Karpas-422 (cell line): ENCODE data around the gene GNG2. TPM values are rescaled to one million over a fixed set of nuclear protein-coding genes. Genes with fewer than 3 reads are reported as not detected.

Source experiments
- DNase-seq: peaks from one replicate; pipeline ENCODE4 v3.0.0-alpha.2; 2015
- H2AFZ ChIP-seq: fragments of 200-600 bp; sonication (generic); 2 replicates; pipeline ENCODE4 v1.6.1; 2014; ENCODE audit warnings: antibody characterized with exemption, low read length, mixed read lengths
- H3K27ac ChIP-seq: fragments of 200-600 bp; sonication (generic); 2 replicates; pipeline ENCODE4 v1.5.1; 2014; ENCODE audit warnings: mild to moderate bottlenecking, low read length, moderate library complexity
- H3K27me3 ChIP-seq: fragments of 200-600 bp; sonication (generic); 2 replicates; pipeline ENCODE4 v1.6.1; 2014; ENCODE audit warnings: low read length, mixed read lengths
- H3K36me3 ChIP-seq: fragments of 200-600 bp; sonication (generic); 2 replicates; pipeline ENCODE4 v1.6.1; 2014; ENCODE audit warnings: low read length, mixed read lengths; ENCODE audit not compliant: insufficient read depth
- H3K4me1 ChIP-seq: fragments of 200-600 bp; sonication (generic); 2 replicates; pipeline ENCODE4 v1.6.1; 2014; ENCODE audit warnings: mild to moderate bottlenecking, low read length, mixed read lengths
- H3K4me2 ChIP-seq: fragments of 200-600 bp; sonication (generic); 2 replicates; pipeline ENCODE4 v1.6.1; 2014; ENCODE audit warnings: low read length, low read depth, mild to moderate bottlenecking; ENCODE audit not compliant: poor library complexity, severe bottlenecking
- H3K4me3 ChIP-seq: fragments of 200-600 bp; sonication (generic); 2 replicates; pipeline ENCODE4 v1.5.1; 2014; ENCODE audit warnings: mild to moderate bottlenecking, antibody characterized with exemption, low read length, mixed read lengths
- H3K79me2 ChIP-seq: fragments of 200-600 bp; sonication (generic); 2 replicates; pipeline ENCODE4 v1.6.1; 2014; ENCODE audit warnings: mild to moderate bottlenecking, low read length, mixed read lengths
- H3K9ac ChIP-seq: fragments of 200-600 bp; sonication (generic); 2 replicates; pipeline ENCODE4 v1.6.0; 2014; ENCODE audit warnings: low read length
- H3K9me2 ChIP-seq: fragments of 200-600 bp; sonication (generic), shearing (Covaris generic); replicated peaks from 2 replicates; pipeline ENCODE4 v1.6.0; 2014; ENCODE audit warnings: mild to moderate bottlenecking, low read length, moderate library complexity; ENCODE audit not compliant: insufficient read depth
- H3K9me3 ChIP-seq: fragments of 300-700, 200-600 bp; sonication (generic); 2 replicates; pipeline ENCODE4 v1.6.1; 2014; ENCODE audit warnings: low read length, mixed read lengths
- H4K20me1 ChIP-seq: fragments of 200-600 bp; sonication (generic); 2 replicates; pipeline ENCODE4 v1.6.1; 2014; ENCODE audit warnings: mild to moderate bottlenecking, antibody characterized with exemption, low read length, low read depth; ENCODE audit not compliant: insufficient read depth
- total RNA-seq: library from RNA; depleted of rRNA; stranded (reverse); fragments of >200 nt; shearing (Covaris generic); gene quantifications from 2 replicates; pipeline ENCODE4 v1.2.3, GENCODE V29; 2014; ENCODE audit warnings: low replicate concordance

Gene GNG2
- total RNA-seq, 1 experiment from 2014 or later: 351 TPM

DNA sequence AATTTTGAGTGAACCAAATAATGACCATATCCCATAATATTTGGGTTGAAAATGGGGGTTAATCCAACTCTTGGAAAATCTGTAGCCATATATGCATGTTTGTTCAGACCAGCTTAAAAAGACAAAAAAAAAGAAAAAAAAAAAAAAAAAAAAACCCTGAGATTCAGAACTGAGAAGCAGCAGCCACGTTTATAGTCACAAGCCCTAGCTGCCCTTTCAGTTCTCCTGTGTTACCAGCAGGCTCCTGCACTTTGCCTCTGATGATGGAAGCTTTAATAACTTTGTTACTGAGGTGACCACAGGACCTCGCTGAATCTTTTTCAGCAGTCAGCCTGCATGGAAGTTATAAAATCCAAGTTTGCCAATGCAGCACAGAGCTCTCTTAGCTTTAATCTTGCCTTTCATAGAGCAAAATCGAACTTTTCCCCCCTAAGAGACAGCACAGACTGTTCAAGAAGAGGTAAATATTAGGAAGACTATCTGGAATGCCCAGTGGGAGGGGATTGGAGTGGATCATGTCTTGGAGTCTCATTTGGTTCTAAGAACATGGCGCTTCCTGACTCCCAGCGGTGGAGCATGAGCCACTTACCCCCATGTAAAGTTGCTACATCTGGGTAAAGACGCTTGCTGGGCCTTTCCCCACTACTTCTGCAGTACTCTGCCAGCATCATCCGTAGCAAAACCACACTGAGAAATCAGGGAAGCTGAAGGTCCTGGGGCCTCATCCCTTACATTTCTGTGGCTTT, 20.6 kb downstream of the GNG2 start:
- Histone ChIP-seq H3K4me2 (no peak overlapping the region), H2AFZ (no peak overlapping the region), H3K4me1 (peaks cover 72% of the 10 kb centered on the region), H4K20me1 (peaks cover 12% of the 10 kb centered on the region; the same call in 1 of the 2 replicates), H3K79me2 (peaks cover 97% of the 10 kb centered on the region), H3K36me3 (peaks cover 51% of the 10 kb centered on the region), H3K4me3 (no peak overlapping the region), H3K9me2 (no peaks in the 10 kb centered on the region), H3K27ac (peak overlapping the region; percentile 61), H3K9ac (no peak overlapping the region), H3K9me3 (no peaks in the 10 kb centered on the region), H3K27me3 (no peaks in the 10 kb centered on the region)
- DNase-seq: peak; percentile 61

- peaks cover 6% of the 10 kb centered on the region; the same call in 1 of the 2 replicates for H4K20me1 ChIP-seq
- no peak overlapping the region for H2AFZ ChIP-seq
- H3K4me3 ChIP-seq: no peak overlapping the region
- H3K9me2 ChIP-seq: no peaks in the 10 kb centered on the region
- H3K27me3 ChIP-seq: no peaks in the 10 kb centered on the region
- peaks cover 66% of the 10 kb centered on the region for H3K4me1 ChIP-seq
- peaks cover 47% of the 10 kb centered on the region for H3K36me3 ChIP-seq
- peaks cover 97% of the 10 kb centered on the region for H3K79me2 ChIP-seq
- no peak overlapping the region for H3K4me2 ChIP-seq
- H3K9me3 ChIP-seq: no peaks in the 10 kb centered on the region
- H3K9ac ChIP-seq: no peak overlapping the region
- no peak overlapping the region; the same call in 1 of the 2 replicates for H3K27ac ChIP-seq
- no peak for DNase-seq
These were observed 21.2 kb downstream of the GNG2 start for GRCh38 chr14:51881636-51882035.

DNA sequence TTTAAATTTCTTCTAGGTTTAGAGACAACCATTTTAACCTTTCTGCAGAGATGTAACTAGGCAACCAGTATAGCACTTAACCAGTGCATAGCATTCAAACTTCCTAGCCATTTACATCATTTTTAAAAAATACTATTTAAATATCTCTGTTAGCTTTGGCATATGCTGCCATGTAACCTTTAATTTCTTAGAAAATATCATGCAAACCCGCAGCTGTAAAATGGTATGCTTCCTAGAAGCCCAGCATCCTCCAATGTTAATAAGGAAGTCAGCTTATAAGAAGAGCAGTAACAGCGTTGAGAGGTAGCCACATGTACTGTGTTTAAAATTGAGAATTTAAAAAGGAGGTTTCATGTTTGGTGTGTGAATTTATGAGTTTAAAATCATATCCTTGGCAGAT, 22.8 kb downstream of the GNG2 start:
- Histone ChIP-seq H3K9me2 (no peaks in the 10 kb centered on the region), H2AFZ (no peak overlapping the region), H3K27ac (0 out of 2 replicates have a peak overlapping the region, but pooled peaks have one; percentile 7), H4K20me1 (no peaks in the 10 kb centered on the region), H3K9me3 (no peaks in the 10 kb centered on the region), H3K79me2 (peaks cover 97% of the 10 kb centered on the region), H3K4me2 (no peak overlapping the region), H3K4me3 (no peak overlapping the region), H3K36me3 (peaks cover 46% of the 10 kb centered on the region; the same call in 1 of the 2 replicates), H3K27me3 (no peaks in the 10 kb centered on the region), H3K9ac (no peak overlapping the region), H3K4me1 (peaks cover 50% of the 10 kb centered on the region)
- DNase-seq: peak; percentile 57

DNA sequence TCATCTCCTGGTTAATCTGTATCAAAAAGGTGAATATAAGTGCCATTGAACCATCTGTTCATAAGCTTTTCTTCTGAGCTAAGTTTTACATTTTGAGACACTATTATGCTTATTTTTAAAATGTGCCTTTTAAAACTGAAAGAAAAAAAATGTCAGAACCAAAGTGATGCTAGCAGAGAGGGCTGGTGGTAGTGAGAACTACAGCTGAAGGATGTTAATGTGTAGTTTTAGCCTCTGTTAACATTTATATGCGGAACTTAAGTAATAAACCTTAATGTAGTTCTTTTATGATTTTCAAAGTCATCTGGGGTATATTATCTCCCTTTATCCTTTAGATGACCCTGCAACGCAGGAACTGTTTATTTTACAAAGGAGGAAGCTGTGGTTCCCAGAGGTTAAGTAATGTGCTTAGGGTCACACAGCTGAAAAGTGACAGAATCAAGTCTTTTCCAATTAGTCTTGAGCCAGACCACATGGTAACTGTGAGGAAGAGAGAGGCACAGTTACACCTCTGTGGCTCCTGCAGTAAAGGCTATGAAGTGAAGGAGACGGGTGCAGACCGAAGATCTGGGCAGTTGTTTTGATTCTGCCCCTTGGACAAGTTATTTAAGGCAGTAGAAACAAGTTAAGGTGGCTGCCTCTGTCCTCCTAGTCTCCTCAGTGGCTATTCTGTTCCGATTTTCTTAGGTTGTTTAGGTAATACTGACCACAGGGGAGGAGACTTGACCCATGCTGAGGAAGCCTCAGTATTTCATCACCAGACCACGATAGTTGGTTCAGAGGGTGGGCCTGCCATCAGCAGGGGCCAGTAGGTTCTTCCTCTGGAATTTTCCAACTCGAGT, 23.9 kb downstream of the GNG2 start:
- H3K79me2 ChIP-seq: peaks cover 97% of the 10 kb centered on the region
- H3K9ac ChIP-seq: no peak overlapping the region
- H3K4me3 ChIP-seq: no peak overlapping the region
- H3K4me1 ChIP-seq: peaks cover 39% of the 10 kb centered on the region
- no peaks in the 10 kb centered on the region for H4K20me1 ChIP-seq
- H3K9me2 ChIP-seq: no peaks in the 10 kb centered on the region
- H3K4me2 ChIP-seq: no peak overlapping the region
- H3K27me3 ChIP-seq: no peaks in the 10 kb centered on the region
- no peak overlapping the region for H2AFZ ChIP-seq
- H3K9me3 ChIP-seq: no peaks in the 10 kb centered on the region
- DNase-seq: no peak
- H3K27ac ChIP-seq: no peak overlapping the region
- H3K36me3 ChIP-seq: peaks cover 47% of the 10 kb centered on the region; the same call in 1 of the 2 replicates

DNA sequence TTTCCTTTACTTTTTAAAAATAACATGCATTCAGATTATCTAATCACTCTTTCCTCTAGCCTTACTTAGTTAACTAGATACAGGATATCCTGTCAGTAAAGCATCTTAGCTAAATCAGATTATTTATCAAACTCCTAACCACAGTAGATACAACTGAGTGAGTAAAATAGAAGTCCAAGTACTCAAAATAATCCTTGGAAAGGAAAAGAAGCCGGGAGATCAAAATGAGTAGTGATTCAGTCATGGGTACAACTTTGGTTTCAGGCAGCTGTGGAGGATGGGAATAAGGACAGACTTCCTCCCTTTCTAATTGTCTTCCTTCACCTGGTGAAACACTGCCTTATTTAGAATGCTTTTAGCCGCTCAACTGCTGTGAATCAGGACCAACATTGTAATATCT, 29.4 kb downstream of the GNG2 start:
- H3K9me2 ChIP-seq: no peaks in the 10 kb centered on the region
- no peaks in the 10 kb centered on the region for H3K4me1 ChIP-seq
- no peaks in the 10 kb centered on the region for H3K27me3 ChIP-seq
- peaks cover 54% of the 10 kb centered on the region for H3K36me3 ChIP-seq
- H2AFZ ChIP-seq: no peak overlapping the region
- H3K9me3 ChIP-seq: no peaks in the 10 kb centered on the region
- no peak overlapping the region for H3K4me2 ChIP-seq
- H4K20me1 ChIP-seq: no peaks in the 10 kb centered on the region
- no peak overlapping the region for H3K9ac ChIP-seq
- H3K79me2 ChIP-seq: peaks cover 99% of the 10 kb centered on the region
- peak overlapping the region; percentile 2; the same call in 1 of the 2 replicates for H3K27ac ChIP-seq
- H3K4me3 ChIP-seq: no peak overlapping the region
- no peak for DNase-seq

- H3K4me1 ChIP-seq: peaks cover 5% of the 10 kb centered on the region; the same call in 1 of the 2 replicates
- no peak for DNase-seq
- H3K4me3 ChIP-seq: no peak overlapping the region
- H3K4me2 ChIP-seq: no peak overlapping the region
- H3K9me2 ChIP-seq: no peaks in the 10 kb centered on the region
- H4K20me1 ChIP-seq: no peaks in the 10 kb centered on the region
- H3K9ac ChIP-seq: no peak overlapping the region
- H2AFZ ChIP-seq: no peak overlapping the region
- H3K79me2 ChIP-seq: peaks cover 99% of the 10 kb centered on the region
- no peak overlapping the region for H3K27ac ChIP-seq
- H3K9me3 ChIP-seq: no peaks in the 10 kb centered on the region
- H3K36me3 ChIP-seq: peaks cover 66% of the 10 kb centered on the region
- H3K27me3 ChIP-seq: no peaks in the 10 kb centered on the region
These were observed 33.8 kb downstream of the GNG2 start for GRCh38 chr14:51894250-51894649.

DNA sequence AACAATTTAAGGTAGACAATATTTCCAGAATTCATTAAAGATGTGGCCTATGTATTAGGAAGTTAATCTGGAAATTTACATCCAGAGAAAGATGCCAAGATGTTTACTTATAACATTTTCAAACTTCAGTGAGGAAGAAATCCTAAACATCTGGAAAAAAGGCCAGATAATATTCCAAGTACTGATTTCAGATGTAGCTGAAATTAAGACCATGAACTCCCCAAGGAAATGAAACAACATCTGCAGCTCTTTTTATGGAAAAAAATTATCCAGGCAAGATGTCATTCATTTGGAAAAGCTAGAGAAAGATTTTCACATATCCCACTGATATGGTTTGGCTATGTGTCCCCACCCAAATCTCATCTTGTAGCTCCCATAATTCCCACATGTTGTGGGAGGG, 35.0 kb downstream of the GNG2 start:
- H3K27me3 ChIP-seq: no peaks in the 10 kb centered on the region
- H2AFZ ChIP-seq: no peak overlapping the region
- H4K20me1 ChIP-seq: no peaks in the 10 kb centered on the region
- H3K9me3 ChIP-seq: no peaks in the 10 kb centered on the region
- no peak overlapping the region for H3K4me3 ChIP-seq
- no peak for DNase-seq
- no peak overlapping the region for H3K4me2 ChIP-seq
- H3K9ac ChIP-seq: no peak overlapping the region
- peaks cover 99% of the 10 kb centered on the region for H3K79me2 ChIP-seq
- peaks cover 68% of the 10 kb centered on the region for H3K36me3 ChIP-seq
- H3K9me2 ChIP-seq: no peaks in the 10 kb centered on the region
- peaks cover 12% of the 10 kb centered on the region; the same call in 1 of the 2 replicates for H3K4me1 ChIP-seq
- no peak overlapping the region for H3K27ac ChIP-seq

- H3K79me2 ChIP-seq: peaks cover 97% of the 10 kb centered on the region
- H3K9me3 ChIP-seq: no peaks in the 10 kb centered on the region
- peaks cover 12% of the 10 kb centered on the region; the same call in 1 of the 2 replicates for H3K4me1 ChIP-seq
- peak overlapping the region; percentile 15; the same call in 1 of the 2 replicates for H3K27ac ChIP-seq
- no peaks in the 10 kb centered on the region for H4K20me1 ChIP-seq
- no peak for DNase-seq
- H3K36me3 ChIP-seq: peaks cover 72% of the 10 kb centered on the region
- H3K9me2 ChIP-seq: no peaks in the 10 kb centered on the region
- H2AFZ ChIP-seq: no peak overlapping the region
- no peak overlapping the region for H3K9ac ChIP-seq
- H3K27me3 ChIP-seq: no peaks in the 10 kb centered on the region
- H3K4me2 ChIP-seq: no peak overlapping the region
- H3K4me3 ChIP-seq: no peak overlapping the region
These were observed 37.5 kb downstream of the GNG2 start for GRCh38 chr14:51897791-51898355.
